OCI-LY1 (cell line): ENCODE results near the gene CYTH4.

Experiments
- H2AFZ ChIP-seq: fragments of 200-600 bp; sonication (generic), shearing (Covaris generic); 2 replicates; pipeline ENCODE4 v1.6.0; 2014; ENCODE audit warnings: antibody characterized with exemption, mild to moderate bottlenecking, low read length
- H3F3A ChIP-seq: fragments of 200-600 bp; sonication (generic), shearing (Covaris generic); 2 replicates; pipeline ENCODE4 v1.6.0; 2014; ENCODE audit warnings: mild to moderate bottlenecking, antibody characterized with exemption, low read length, moderate library complexity; ENCODE audit not compliant: insufficient read depth
- H3K27ac ChIP-seq: fragments of 200-600 bp; sonication (generic); 2 replicates; pipeline ENCODE4 v1.5.1; 2014; ENCODE audit warnings: low read length, mixed run types, mild to moderate bottlenecking, low read depth; ENCODE audit not compliant: poor library complexity, severe bottlenecking
- H3K27me3 ChIP-seq: fragments of 200-600 bp; sonication (generic); 2 replicates; pipeline ENCODE4 v1.6.0; 2014; ENCODE audit warnings: antibody characterized with exemption, mild to moderate bottlenecking, low read length, moderate library complexity; ENCODE audit not compliant: insufficient read depth
- H3K36me3 ChIP-seq: fragments of 200-600 bp; sonication (generic); 2 replicates; pipeline ENCODE4 v1.6.1; 2014; ENCODE audit warnings: mild to moderate bottlenecking, antibody characterized with exemption, low read length, moderate library complexity, mixed read lengths; ENCODE audit not compliant: insufficient read depth
- H3K4me1 ChIP-seq: fragments of 200-600 bp; sonication (generic); 2 replicates; pipeline ENCODE4 v1.5.1; 2014; ENCODE audit warnings: mild to moderate bottlenecking, low read length, moderate library complexity; ENCODE audit not compliant: insufficient read depth, severe bottlenecking
- H3K4me2 ChIP-seq: fragments of 200-600 bp; sonication (generic), shearing (Covaris generic); 2 replicates; pipeline ENCODE4 v1.6.1; 2014; ENCODE audit warnings: low read length
- H3K4me3 ChIP-seq: fragments of 200-600 bp; sonication (generic); 2 replicates; pipeline ENCODE4 v1.5.1; 2014; ENCODE audit warnings: low read length, low read depth, mild to moderate bottlenecking, mixed read lengths; ENCODE audit not compliant: poor library complexity, severe bottlenecking
- H3K79me2 ChIP-seq: fragments of 200-600 bp; shearing (Covaris generic); 2 replicates; pipeline ENCODE4 v1.6.1; 2016; ENCODE audit warnings: mixed run types, low read length, mixed read lengths; ENCODE audit not compliant: insufficient read depth
- H3K9ac ChIP-seq: fragments of 200-600 bp; sonication (generic), shearing (Covaris generic); 2 replicates; pipeline ENCODE4 v1.6.1; 2014; ENCODE audit warnings: mild to moderate bottlenecking, low read length, mixed read lengths
- H3K9me2 ChIP-seq: fragments of 200-600 bp; sonication (generic), shearing (Covaris generic); 2 replicates; pipeline ENCODE4 v1.6.1; 2014; ENCODE audit warnings: low read depth, mild to moderate bottlenecking, low read length, mixed read lengths
- H3K9me3 ChIP-seq: fragments of 200-600 bp; shearing (Covaris generic); 2 replicates; pipeline ENCODE4 v1.6.1; 2014; ENCODE audit warnings: low read length, mixed read lengths
- H4K20me1 ChIP-seq: fragments of 200-600 bp; sonication (generic), shearing (Covaris generic); 2 replicates; pipeline ENCODE4 v1.6.0; 2016; ENCODE audit warnings: mild to moderate bottlenecking, low read length; ENCODE audit not compliant: insufficient read depth
- EZH2 ChIP-seq: fragments of 200-600 bp; sonication (generic), shearing (Covaris generic); IDR thresholded peaks from 2 replicates; pipeline ENCODE4 v1.8.0; 2017; ENCODE audit warnings: borderline replicate concordance, mixed run types, mild to moderate bottlenecking, antibody characterized with exemption, low read length, moderate library complexity, mixed read lengths
- TF ChIP-seq, protein P1 (sequence below): fragments of 200-600 bp; sonication (generic), shearing (Covaris generic); IDR thresholded peaks from 2 replicates; pipeline ENCODE4 v1.5.1; 2017; ENCODE audit warnings: mild to moderate bottlenecking, antibody characterized with exemption, low read length, moderate library complexity, mixed read lengths

The CYTH4 gene

GRCh38 chr22:37254209-37254866, 28.0 kb upstream of the CYTH4 start:
- H3K4me2 ChIP-seq: no peak overlapping the region
- H3K9me2 ChIP-seq: no peaks in the 10 kb centered on the region
- H3F3A ChIP-seq: no peaks in the 10 kb centered on the region
- no peak overlapping the region for H3K27ac ChIP-seq
- H3K79me2 ChIP-seq: no peaks in the 10 kb centered on the region
- H2AFZ ChIP-seq: no peak overlapping the region
- H3K9me3 ChIP-seq: no peaks in the 10 kb centered on the region
- no peak overlapping the region for H3K4me3 ChIP-seq
- H4K20me1 ChIP-seq: no peaks in the 10 kb centered on the region
- H3K9ac ChIP-seq: no peak overlapping the region
- peaks cover 16% of the 10 kb centered on the region for H3K4me1 ChIP-seq
- no peaks in the 10 kb centered on the region; the same call in 1 of the 2 replicates for H3K36me3 ChIP-seq
- TF ChIP-seq, protein P1, sequence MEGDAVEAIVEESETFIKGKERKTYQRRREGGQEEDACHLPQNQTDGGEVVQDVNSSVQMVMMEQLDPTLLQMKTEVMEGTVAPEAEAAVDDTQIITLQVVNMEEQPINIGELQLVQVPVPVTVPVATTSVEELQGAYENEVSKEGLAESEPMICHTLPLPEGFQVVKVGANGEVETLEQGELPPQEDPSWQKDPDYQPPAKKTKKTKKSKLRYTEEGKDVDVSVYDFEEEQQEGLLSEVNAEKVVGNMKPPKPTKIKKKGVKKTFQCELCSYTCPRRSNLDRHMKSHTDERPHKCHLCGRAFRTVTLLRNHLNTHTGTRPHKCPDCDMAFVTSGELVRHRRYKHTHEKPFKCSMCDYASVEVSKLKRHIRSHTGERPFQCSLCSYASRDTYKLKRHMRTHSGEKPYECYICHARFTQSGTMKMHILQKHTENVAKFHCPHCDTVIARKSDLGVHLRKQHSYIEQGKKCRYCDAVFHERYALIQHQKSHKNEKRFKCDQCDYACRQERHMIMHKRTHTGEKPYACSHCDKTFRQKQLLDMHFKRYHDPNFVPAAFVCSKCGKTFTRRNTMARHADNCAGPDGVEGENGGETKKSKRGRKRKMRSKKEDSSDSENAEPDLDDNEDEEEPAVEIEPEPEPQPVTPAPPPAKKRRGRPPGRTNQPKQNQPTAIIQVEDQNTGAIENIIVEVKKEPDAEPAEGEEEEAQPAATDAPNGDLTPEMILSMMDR: no peak
- TF ChIP-seq EZH2: no peak
- no peaks in the 10 kb centered on the region; the same call in none of the 2 replicates for H3K27me3 ChIP-seq

- no peaks in the 10 kb centered on the region; the same call in none of the 2 replicates for H3K27me3 ChIP-seq
- no peak overlapping the region for H3K27ac ChIP-seq
- peaks cover 17% of the 10 kb centered on the region for H3K4me1 ChIP-seq
- H3K4me2 ChIP-seq: no peak overlapping the region
- H3F3A ChIP-seq: no peaks in the 10 kb centered on the region
- no peaks in the 10 kb centered on the region; the same call in 1 of the 2 replicates for H3K36me3 ChIP-seq
- no peak overlapping the region for H3K9ac ChIP-seq
- H4K20me1 ChIP-seq: no peaks in the 10 kb centered on the region
- H3K9me3 ChIP-seq: no peaks in the 10 kb centered on the region
- H3K9me2 ChIP-seq: no peaks in the 10 kb centered on the region
- TF ChIP-seq, protein P1: no peak
- TF ChIP-seq EZH2: no peak
- H3K79me2 ChIP-seq: no peaks in the 10 kb centered on the region
- H2AFZ ChIP-seq: no peak overlapping the region
- no peak overlapping the region for H3K4me3 ChIP-seq
Measured at GRCh38 chr22:37254867-37255233, 27.5 kb upstream of the CYTH4 start.

- Histone ChIP-seq H3F3A (no peaks in the 10 kb centered on the region), H3K27ac (no peak overlapping the region), H4K20me1 (no peaks in the 10 kb centered on the region), H3K4me2 (no peak overlapping the region), H2AFZ (no peak overlapping the region), H3K9me2 (no peaks in the 10 kb centered on the region), H3K27me3 (no peaks in the 10 kb centered on the region; the same call in none of the 2 replicates), H3K9ac (no peak overlapping the region), H3K9me3 (no peaks in the 10 kb centered on the region), H3K36me3 (no peaks in the 10 kb centered on the region), H3K4me3 (no peak overlapping the region), H3K4me1 (peaks cover 15% of the 10 kb centered on the region), H3K79me2 (no peaks in the 10 kb centered on the region)
- TF ChIP-seq, protein P1: no peak
- TF ChIP-seq EZH2: no peak
Measured at GRCh38 chr22:37255558-37256006, 26.7 kb upstream of the CYTH4 start.
